Hematopoietic multipotent progenitor cell treated with erythropoietin and hydrocortisone succinate and interleukin-3 and kit ligand, for 8 days (in vitro differentiated cells): ENCODE measurements around the gene ATP6V0A4.
A peak's percentile ranks its signal among the peaks of the same experiment; 100 is the strongest.
"Not testable (repeated sequence)": the region's sequence is repeated elsewhere in the genome, so short reads cannot be mapped to it uniquely, and the experiment has no call there.

Source experiments
- DNase-seq: peaks from one replicate; pipeline ENCODE4 v3.0.0-alpha.2; 2015

Gene ATP6V0A4

GRCh38 chr7:138797715-138798320 is at the start of gene ATP6V0A4, which contains the start of gene TMEM213:
TSS of gene ATP6V0A4 (minus strand) at chr7:138798196. CDS start at chr7:138771247, 26,949 bp downstream.
TSS of gene TMEM213 (plus strand) at chr7:138797994. CDS start at chr7:138798105, 111 bp downstream.
- DNase-seq: no peak

GRCh38 chr7:138845711-138846110 is 47.7 kb upstream of the ATP6V0A4 start:
- DNase-seq: no peak

- DNase-seq: no peak
Observed at GRCh38 chr7:138843632-138844580, 45.9 kb upstream of the ATP6V0A4 start.

GRCh38 chr7:138842111-138842510 is 44.1 kb upstream of the ATP6V0A4 start:
- DNase-seq: peak; percentile 10

GRCh38 chr7:138838166-138838565 is 40.2 kb upstream of the ATP6V0A4 start:
- no peak for DNase-seq

- no peak for DNase-seq
Observed at GRCh38 chr7:138837627-138838026, 39.6 kb upstream of the ATP6V0A4 start.

GRCh38 chr7:138835087-138835486 is 37.1 kb upstream of the ATP6V0A4 start:
- DNase-seq: no peak

GRCh38 chr7:138834583-138834982 is 36.6 kb upstream of the ATP6V0A4 start:
- DNase-seq: no peak

- no peak for DNase-seq
Observed at GRCh38 chr7:138833596-138833995, 35.6 kb upstream of the ATP6V0A4 start.

GRCh38 chr7:138832966-138833365 is 35.0 kb upstream of the ATP6V0A4 start:
- no peak for DNase-seq

GRCh38 chr7:138829335-138829734 is 31.3 kb upstream of the ATP6V0A4 start:
- no peak for DNase-seq

GRCh38 chr7:138828302-138828701 is 30.3 kb upstream of the ATP6V0A4 start:
- no peak for DNase-seq

GRCh38 chr7:138825049-138825721 is 27.2 kb upstream of the ATP6V0A4 start:
- no peak for DNase-seq

- DNase-seq: no peak
Observed at GRCh38 chr7:138822867-138823535, 25.0 kb upstream of the ATP6V0A4 start.

- no peak for DNase-seq
Observed at GRCh38 chr7:138821912-138822311, 23.9 kb upstream of the ATP6V0A4 start.

- DNase-seq: no peak
Observed at GRCh38 chr7:138819625-138820024, 21.6 kb upstream of the ATP6V0A4 start.

- no peak for DNase-seq
Observed at GRCh38 chr7:138816650-138817049, 18.7 kb upstream of the ATP6V0A4 start.

GRCh38 chr7:138814816-138815332 is 16.9 kb upstream of the ATP6V0A4 start:
- DNase-seq: no peak

GRCh38 chr7:138813945-138814344 is 15.9 kb upstream of the ATP6V0A4 start:
- no peak for DNase-seq

- DNase-seq: not testable (repeated sequence)
Observed at GRCh38 chr7:138811327-138811726, 13.3 kb upstream of the ATP6V0A4 start.

- no peak for DNase-seq
Observed at GRCh38 chr7:138809346-138809745, 11.3 kb upstream of the ATP6V0A4 start.

GRCh38 chr7:138804618-138805017 is 6.6 kb upstream of the ATP6V0A4 start:
- no peak for DNase-seq

- no peak for DNase-seq
Observed at GRCh38 chr7:138802706-138803105, 4.7 kb upstream of the ATP6V0A4 start.
